A549 (cell line): ENCODE data around the gene HELZ2. TPM values are rescaled to one million over a fixed set of nuclear protein-coding genes. Genes with fewer than 3 reads are reported as not detected.
A peak's percentile ranks its signal among the peaks of the same experiment; 100 is the strongest.

Experiments
- ATAC-seq, 2 experiments: fragments of 200-7000 bp in 1 of 2; fragments of >200 bp in 1 of 2; cut with Nextera tagmentation in 1 of 2; cut with Tn5 transposase in 1 of 2; 3 replicates each; pipeline versions ENCODE4 v1.8.0 to v1.9.1; 2018 to 2020; ENCODE audit warnings: mild to moderate bottlenecking in 1 of 2, moderate library complexity in 1 of 2
- CTCF ChIA-PET: fragments of 300-600 bp; sonication (Branson Sonifier 250); formaldehyde crosslinking; extraction: SDS; loops from one replicate; lab custom pipeline; 2021; ENCODE audit warnings: antibody characterized with exemption, inconsistent platforms; lab: Yijun Ruan, JAX
- POLR2A ChIA-PET: fragments of 350-600 bp; formaldehyde crosslinking; extraction: SDS; loops from one replicate; lab custom pipeline; 2021; ENCODE audit warnings: antibody characterized with exemption, inconsistent platforms; lab: Yijun Ruan, JAX
- DNase-seq, 2 experiments: peaks; one replicate each; pipeline versions ENCODE4 v3.0.0 to v3.0.0-alpha.2; 2011 to 2016; ENCODE audit warnings: low read depth in 1 of 2, low spot score in 1 of 2
- FAIRE-seq: peaks from 2 replicates; lab custom pipeline; 2011; peaks lifted over from hg19 to GRCh38; lab: Jason Lieb, UNC
- H3K27ac ChIP-seq, 2 experiments: fragments of >200 bp; sonication (Bioruptor Twin); formaldehyde crosslinking; 3 replicates each; pipeline ENCODE4 v1.5.1; 2016 to 2017
- H3K4me1 ChIP-seq: fragments of >200 bp; sonication (Bioruptor Twin); formaldehyde crosslinking; 3 replicates; pipeline ENCODE4 v1.6.1; 2016
- H3K4me2 ChIP-seq: fragments of >200 bp; sonication (Bioruptor Twin); formaldehyde crosslinking; 3 replicates; pipeline ENCODE4 v1.6.1; 2016
- H3K4me3 ChIP-seq: fragments of >200 bp; sonication (Bioruptor Twin); formaldehyde crosslinking; 3 replicates; pipeline ENCODE4 v1.5.1; 2016
- H3K9me3 ChIP-seq: fragments of >200 bp; sonication (Bioruptor Twin); formaldehyde crosslinking; 3 replicates; pipeline ENCODE4 v1.6.1; 2016
- CHD4 ChIP-seq: fragments of 200-600 bp; sonication (generic); IDR thresholded peaks from 2 replicates; pipeline ENCODE4 v1.6.1; 2016; ENCODE audit warnings: antibody characterized with exemption, mild to moderate bottlenecking, borderline replicate concordance
- EHMT2 ChIP-seq: fragments of 200-600 bp; sonication (generic); IDR thresholded peaks from 2 replicates; pipeline ENCODE4 v1.6.1; 2016; ENCODE audit warnings: antibody characterized with exemption, low read depth, mild to moderate bottlenecking, moderate library complexity
- FOSL2 ChIP-seq, 2 experiments: fragments of 450-650 bp in 1 of 2; fragments of >200 bp in 1 of 2; sonication (Bioruptor Twin) in 1 of 2; formaldehyde crosslinking; IDR thresholded peaks; 2 replicates each; pipeline versions ENCODE4 v1.5.0 to v1.6.1; 2016 to 2020; ENCODE audit warnings: mild to moderate bottlenecking in 1 of 2, moderate library complexity in 1 of 2
- FOXS1 ChIP-seq: fragments of 250-450 bp; sonication (Bioruptor Pico); IDR thresholded peaks from 2 replicates; pipeline ENCODE4 v1.5.0; 2020; ENCODE audit warnings: mild to moderate bottlenecking, moderate library complexity
- GATA3 ChIP-seq: IDR thresholded peaks from 2 replicates; pipeline ENCODE4 v1.6.1; 2012; ENCODE audit warnings: borderline replicate concordance
- HDAC2 ChIP-seq: fragments of 200-600 bp; sonication (generic); IDR thresholded peaks from 2 replicates; pipeline ENCODE4 v1.6.1; 2016
- HOXA7 ChIP-seq: fragments of 250-450 bp; sonication (Bioruptor Pico); IDR thresholded peaks from 2 replicates; pipeline ENCODE4 v1.5.0; 2020; ENCODE audit warnings: mild to moderate bottlenecking, moderate library complexity
- HOXB13 ChIP-seq: fragments of 250-450 bp; sonication (Bioruptor Pico); IDR thresholded peaks from 2 replicates; pipeline ENCODE4 v1.5.0; 2020; ENCODE audit warnings: low read depth, mild to moderate bottlenecking, moderate library complexity
- HOXB5 ChIP-seq: fragments of 250-450 bp; sonication (Bioruptor Pico); IDR thresholded peaks from 2 replicates; pipeline ENCODE4 v1.5.0; 2020; ENCODE audit warnings: mild to moderate bottlenecking, moderate library complexity
- NFE2L2 ChIP-seq: fragments of 150-350 bp; conservative IDR thresholded peaks from 2 replicates; pipeline ENCODE4 v1.6.1; 2014; ENCODE audit warnings: low read length
- NR3C1 ChIP-seq: fragments of >200 bp; sonication (Bioruptor Twin); formaldehyde crosslinking; IDR thresholded peaks from 3 replicates; pipeline ENCODE4 v1.6.1; 2017
- PHF8 ChIP-seq: fragments of 200-600 bp; sonication (generic); IDR thresholded peaks from 2 replicates; pipeline ENCODE4 v1.6.1; 2016; ENCODE audit warnings: low read depth, mild to moderate bottlenecking, antibody characterized with exemption, moderate library complexity, borderline replicate concordance
- POLR2A ChIP-seq: IDR thresholded peaks from 2 replicates; pipeline ENCODE4 v1.6.1; 2012; ENCODE audit warnings: mild to moderate bottlenecking, low read length
- POLR2AphosphoS2 ChIP-seq: conservative IDR thresholded peaks from 2 replicates; pipeline ENCODE4 v1.6.1; 2012; ENCODE audit warnings: low read length, improper control_type of control experiment, inconsistent platforms
- RNF2 ChIP-seq: fragments of 200-600 bp; sonication (generic); IDR thresholded peaks from 2 replicates; pipeline ENCODE4 v1.6.1; 2016; ENCODE audit warnings: low read depth, mild to moderate bottlenecking, antibody characterized with exemption, moderate library complexity, borderline replicate concordance
- SREBF2 ChIP-seq: fragments of 450-650 bp; IDR thresholded peaks from 2 replicates; pipeline ENCODE4 v1.6.1; 2014; ENCODE audit warnings: mild to moderate bottlenecking, moderate library complexity
- TFCP2L1 ChIP-seq: fragments of 250-450 bp; sonication (Bioruptor Pico); IDR thresholded peaks from 2 replicates; pipeline ENCODE4 v1.5.0; 2021; ENCODE audit warnings: mild to moderate bottlenecking
- TP53 ChIP-seq: fragments of 250-450 bp; sonication (Bioruptor Pico); IDR thresholded peaks from 2 replicates; pipeline ENCODE4 v1.5.0; 2021; ENCODE audit warnings: mild to moderate bottlenecking, moderate library complexity
- ZNF302 ChIP-seq: fragments of 250-450 bp; sonication (Bioruptor Pico); IDR thresholded peaks from 2 replicates; pipeline ENCODE4 v1.9.0; 2021; ENCODE audit warnings: inconsistent platforms, mild to moderate bottlenecking, moderate library complexity
- WGBS: methylation state at CpG from one replicate; pipeline ENCODE4 v1.1.6; 2017; ENCODE audit errors: missing lambda C conversion rate; 5-methylcytosine and 5-hydroxymethylcytosine counted together
- polyA plus RNA-seq, 4 experiments: library from polyadenylated mRNA; depleted of rRNA in 3 of 4; stranded (reverse); fragments of >200 nt; fragmentation: RNase III in 1 of 4; extraction: RNeasy Plus Mini Kit Qiagen cat#74134 plus additional on column Dnase treatment in 1 of 4; gene quantifications; 2 replicates in 3 of 4; 3 replicates in 1 of 4; pipeline ENCODE4 v1.2.3, GENCODE V29; 2011 to 2017
- TF ChIP-seq, protein P1 (sequence below): fragments of >200 bp; sonication (Bioruptor Twin); formaldehyde crosslinking; IDR thresholded peaks from 2 replicates; pipeline ENCODE4 v1.6.1; 2016
- TF ChIP-seq, protein P2 (sequence below): fragments of 200-600 bp; sonication (generic); IDR thresholded peaks from 2 replicates; pipeline ENCODE4 v1.6.1; 2016; ENCODE audit warnings: antibody characterized with exemption, mild to moderate bottlenecking, moderate library complexity
- TF ChIP-seq, protein P3 (sequence below): fragments of >200 bp; sonication (Bioruptor Twin); formaldehyde crosslinking; IDR thresholded peaks from 3 replicates; pipeline ENCODE4 v1.6.1; 2016
- TF ChIP-seq, protein P4 (sequence below): IDR thresholded peaks from 2 replicates; pipeline ENCODE4 v1.6.1; 2012

HELZ2 gene
- polyA plus RNA-seq, 2 of the 4 experiments (the other 2 are of a cell fraction) = 3.2 to 4.5 TPM

DNA sequence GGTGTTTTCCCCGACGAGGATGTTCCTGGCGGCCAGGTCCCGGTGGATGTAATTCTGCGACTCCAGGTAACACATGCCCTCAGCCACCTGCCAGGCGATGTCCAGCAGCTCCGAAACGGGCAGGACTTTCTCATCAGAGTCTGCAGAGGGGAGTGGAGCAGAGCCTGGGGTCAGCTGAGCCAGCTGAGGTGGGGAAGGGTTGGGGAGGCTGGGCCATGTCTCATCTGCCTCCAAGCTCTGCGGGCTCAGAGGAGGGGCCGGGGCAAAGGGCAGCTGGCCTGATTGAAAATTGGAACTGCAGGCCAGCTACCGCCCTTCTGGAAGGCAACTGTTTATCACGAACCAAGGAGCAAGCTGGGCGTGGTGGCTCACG lies 43.3 kb downstream of the HELZ2 start:
- POLR2A ChIA-PET = interaction anchor here (2.9 kb wide), 1 partner anchor 10 kb away, joined by 15 read pairs; the partner anchor contains the start of gene PPDPF
- CTCF ChIA-PET = interaction anchor here (0.6 to 4.1 kb wide), 5 partner anchors 7 to 443 kb away, joined by 3 to 18 read pairs (median 7); partner anchors contain the start of genes PPDPF and PTK6
- Histone ChIP-seq H3K4me2 (no peak overlapping the region), H3K4me1 (no peaks in the 10 kb centered on the region), H3K27ac (no peak overlapping the region), H3K9me3 (no peaks in the 10 kb centered on the region), H3K4me3 (no peak overlapping the region)
- TF ChIP-seq, protein P1, sequence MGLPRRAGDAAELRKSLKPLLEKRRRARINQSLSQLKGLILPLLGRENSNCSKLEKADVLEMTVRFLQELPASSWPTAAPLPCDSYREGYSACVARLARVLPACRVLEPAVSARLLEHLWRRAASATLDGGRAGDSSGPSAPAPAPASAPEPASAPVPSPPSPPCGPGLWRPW = no peak
- no peak for TF ChIP-seq FOXS1
- no peak for TF ChIP-seq TP53
- TF ChIP-seq POLR2AphosphoS2 = no peak
- no peak for TF ChIP-seq CHD4
- TF ChIP-seq FOSL2 (IDR thresholded peaks at IDR 0.05) = no peak
- TF ChIP-seq FOSL2 (CRISPR knock-in tag; IDR thresholded peaks at IDR 0.05) = no peak
- TF ChIP-seq, protein P2, sequence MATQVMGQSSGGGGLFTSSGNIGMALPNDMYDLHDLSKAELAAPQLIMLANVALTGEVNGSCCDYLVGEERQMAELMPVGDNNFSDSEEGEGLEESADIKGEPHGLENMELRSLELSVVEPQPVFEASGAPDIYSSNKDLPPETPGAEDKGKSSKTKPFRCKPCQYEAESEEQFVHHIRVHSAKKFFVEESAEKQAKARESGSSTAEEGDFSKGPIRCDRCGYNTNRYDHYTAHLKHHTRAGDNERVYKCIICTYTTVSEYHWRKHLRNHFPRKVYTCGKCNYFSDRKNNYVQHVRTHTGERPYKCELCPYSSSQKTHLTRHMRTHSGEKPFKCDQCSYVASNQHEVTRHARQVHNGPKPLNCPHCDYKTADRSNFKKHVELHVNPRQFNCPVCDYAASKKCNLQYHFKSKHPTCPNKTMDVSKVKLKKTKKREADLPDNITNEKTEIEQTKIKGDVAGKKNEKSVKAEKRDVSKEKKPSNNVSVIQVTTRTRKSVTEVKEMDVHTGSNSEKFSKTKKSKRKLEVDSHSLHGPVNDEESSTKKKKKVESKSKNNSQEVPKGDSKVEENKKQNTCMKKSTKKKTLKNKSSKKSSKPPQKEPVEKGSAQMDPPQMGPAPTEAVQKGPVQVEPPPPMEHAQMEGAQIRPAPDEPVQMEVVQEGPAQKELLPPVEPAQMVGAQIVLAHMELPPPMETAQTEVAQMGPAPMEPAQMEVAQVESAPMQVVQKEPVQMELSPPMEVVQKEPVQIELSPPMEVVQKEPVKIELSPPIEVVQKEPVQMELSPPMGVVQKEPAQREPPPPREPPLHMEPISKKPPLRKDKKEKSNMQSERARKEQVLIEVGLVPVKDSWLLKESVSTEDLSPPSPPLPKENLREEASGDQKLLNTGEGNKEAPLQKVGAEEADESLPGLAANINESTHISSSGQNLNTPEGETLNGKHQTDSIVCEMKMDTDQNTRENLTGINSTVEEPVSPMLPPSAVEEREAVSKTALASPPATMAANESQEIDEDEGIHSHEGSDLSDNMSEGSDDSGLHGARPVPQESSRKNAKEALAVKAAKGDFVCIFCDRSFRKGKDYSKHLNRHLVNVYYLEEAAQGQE = no peak
- TF ChIP-seq GATA3 = no peak
- no peak for TF ChIP-seq TFCP2L1
- no peak for TF ChIP-seq HDAC2
- no peak for TF ChIP-seq SREBF2
- no peak for TF ChIP-seq HOXB5
- TF ChIP-seq NFE2L2 = no peak
- no peak for TF ChIP-seq HOXA7 (CRISPR knock-in tag)
- TF ChIP-seq, protein P3, sequence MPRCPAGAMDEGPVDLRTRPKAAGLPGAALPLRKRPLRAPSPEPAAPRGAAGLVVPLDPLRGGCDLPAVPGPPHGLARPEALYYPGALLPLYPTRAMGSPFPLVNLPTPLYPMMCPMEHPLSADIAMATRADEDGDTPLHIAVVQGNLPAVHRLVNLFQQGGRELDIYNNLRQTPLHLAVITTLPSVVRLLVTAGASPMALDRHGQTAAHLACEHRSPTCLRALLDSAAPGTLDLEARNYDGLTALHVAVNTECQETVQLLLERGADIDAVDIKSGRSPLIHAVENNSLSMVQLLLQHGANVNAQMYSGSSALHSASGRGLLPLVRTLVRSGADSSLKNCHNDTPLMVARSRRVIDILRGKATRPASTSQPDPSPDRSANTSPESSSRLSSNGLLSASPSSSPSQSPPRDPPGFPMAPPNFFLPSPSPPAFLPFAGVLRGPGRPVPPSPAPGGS = no peak
- 86% methylated on average over 14 of the region's 14 CpGs for WGBS
- ATAC-seq = no peak
- no peak for DNase-seq
- no peak for FAIRE-seq

DNA sequence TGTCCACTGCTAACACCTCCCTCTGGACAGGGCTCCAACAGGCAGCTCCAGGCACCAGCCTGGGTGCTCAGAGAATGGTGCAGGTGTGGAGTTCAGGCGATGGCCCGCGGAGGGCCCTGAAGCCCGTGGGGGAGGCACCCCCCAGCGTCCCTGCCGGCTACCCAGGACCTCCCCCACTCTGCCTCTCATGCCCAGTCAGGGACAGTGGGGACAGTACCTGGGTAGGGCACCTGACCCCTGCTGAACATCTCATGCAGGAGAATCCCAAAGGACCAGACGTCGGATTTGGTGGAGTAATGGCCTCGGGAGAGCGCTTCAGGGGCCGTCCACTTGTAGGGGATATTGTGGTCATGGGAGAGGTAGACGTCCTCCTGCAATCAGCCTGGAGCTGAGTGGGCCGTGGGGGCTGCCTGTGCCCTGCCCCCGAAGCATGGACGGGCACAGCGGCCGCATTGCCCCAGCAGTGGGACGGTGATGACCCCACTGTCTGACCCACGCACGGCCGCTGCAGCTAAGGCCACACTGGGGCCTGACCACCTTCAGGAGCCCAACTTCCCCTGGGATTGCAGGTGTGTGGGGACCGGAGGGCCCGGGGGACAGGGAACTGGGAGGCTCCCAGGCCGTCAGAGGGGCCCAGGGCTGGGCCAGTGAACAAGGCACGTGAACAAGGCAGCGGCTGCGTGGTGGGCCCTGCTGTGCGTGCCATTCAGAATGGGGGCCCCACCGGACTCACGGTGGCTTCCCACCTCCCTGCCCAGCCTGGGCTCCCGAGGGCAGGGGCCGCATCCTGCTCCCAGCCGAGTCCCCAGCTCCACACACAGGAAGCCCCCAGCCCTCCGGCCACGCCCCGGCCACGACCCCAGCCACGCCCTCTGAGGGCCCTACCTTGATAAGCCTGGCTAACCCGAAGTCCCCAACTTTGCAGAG lies 43.9 kb downstream of the HELZ2 start:
- Histone ChIP-seq H3K4me1 (no peaks in the 10 kb centered on the region), H3K27ac (no peak overlapping the region), H3K4me2 (no peak overlapping the region), H3K4me3 (no peak overlapping the region), H3K9me3 (no peaks in the 10 kb centered on the region)
- ChIA-PET CTCF (interaction anchor here (1.8 to 4.1 kb wide), 5 partner anchors 8 to 444 kb away, joined by 7 to 18 read pairs (median 9); partner anchors contain the start of genes PPDPF and PTK6), POLR2A (interaction anchor here (1.1 to 2.9 kb wide), 3 partner anchors 8 to 34 kb away, joined by 3 to 15 read pairs (median 8); partner anchors contain the start of genes PPDPF and PTK6)
- DNase-seq (no peak), FAIRE-seq (no peak), ATAC-seq (peak; percentile 10; a peak in 4 of 6 replicates)
- 80% methylated on average over 20 of the region's 39 CpGs for WGBS
- TF ChIP-seq HOXB13 = no peak
- no peak for TF ChIP-seq EHMT2
- no peak for TF ChIP-seq PHF8
- TF ChIP-seq, protein P4, sequence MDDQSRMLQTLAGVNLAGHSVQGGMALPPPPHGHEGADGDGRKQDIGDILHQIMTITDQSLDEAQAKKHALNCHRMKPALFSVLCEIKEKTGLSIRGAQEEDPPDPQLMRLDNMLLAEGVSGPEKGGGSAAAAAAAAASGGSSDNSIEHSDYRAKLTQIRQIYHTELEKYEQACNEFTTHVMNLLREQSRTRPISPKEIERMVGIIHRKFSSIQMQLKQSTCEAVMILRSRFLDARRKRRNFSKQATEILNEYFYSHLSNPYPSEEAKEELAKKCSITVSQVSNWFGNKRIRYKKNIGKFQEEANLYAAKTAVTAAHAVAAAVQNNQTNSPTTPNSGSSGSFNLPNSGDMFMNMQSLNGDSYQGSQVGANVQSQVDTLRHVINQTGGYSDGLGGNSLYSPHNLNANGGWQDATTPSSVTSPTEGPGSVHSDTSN = no peak
- TF ChIP-seq, protein P3 = no peak
- no peak; the same call in 1 of the 2 replicates for TF ChIP-seq POLR2AphosphoS2
- no peak for TF ChIP-seq ZNF302 (CRISPR knock-in tag)
- no peak for TF ChIP-seq TFCP2L1
- TF ChIP-seq RNF2 = no peak
- no peak for TF ChIP-seq NR3C1
- TF ChIP-seq TP53 = no peak
- TF ChIP-seq, protein P2 = no peak
- TF ChIP-seq POLR2A = no peak
